GM23338 (cell line): ENCODE data around the gene LDLRAD2. TPM values are rescaled to one million over a fixed set of nuclear protein-coding genes. Genes with fewer than 3 reads are reported as not detected.

Source experiments
- ATAC-seq: fragments of 200-7000 bp; cut with Tn5 transposase; 3 replicates; pipeline ENCODE4 v1.9.1; 2020
- DNase-seq: peaks from one replicate; pipeline ENCODE4 v3.0.0-alpha.2; 2015; ENCODE audit warnings: low spot score
- H2AFZ ChIP-seq: fragments of 200-600 bp; sonication (generic); 2 replicates; pipeline ENCODE4 v1.8.0; 2016; ENCODE audit warnings: antibody characterized with exemption, mild to moderate bottlenecking, moderate library complexity
- H3F3A ChIP-seq: fragments of 200-600 bp; sonication (generic); replicated peaks from 2 replicates; pipeline ENCODE4 v1.8.0; 2017; ENCODE audit warnings: antibody characterized with exemption, mixed run types, low read depth
- H3K27ac ChIP-seq: fragments of 200-600 bp; sonication (generic); 2 replicates; pipeline ENCODE4 v1.6.1; 2016; ENCODE audit warnings: low read depth
- H3K27me3 ChIP-seq: fragments of 200-600 bp; sonication (generic); 2 replicates; pipeline ENCODE4 v1.8.0; 2016; ENCODE audit warnings: mild to moderate bottlenecking, mixed run types, moderate library complexity; ENCODE audit not compliant: insufficient read depth
- H3K36me3 ChIP-seq: fragments of 200-600 bp; sonication (generic); 2 replicates; pipeline ENCODE4 v1.8.0; 2016; ENCODE audit warnings: mild to moderate bottlenecking; ENCODE audit not compliant: insufficient read depth
- H3K4me1 ChIP-seq: fragments of 200-600 bp; sonication (generic); 2 replicates; pipeline ENCODE4 v1.8.0; 2016; ENCODE audit warnings: mild to moderate bottlenecking, moderate library complexity; ENCODE audit not compliant: insufficient read depth
- H3K4me2 ChIP-seq: fragments of 200-600 bp; sonication (generic); 2 replicates; pipeline ENCODE4 v1.7.1; 2017; ENCODE audit warnings: mixed run types
- H3K4me3 ChIP-seq: fragments of 200-600 bp; sonication (generic); 2 replicates; pipeline ENCODE4 v1.6.1; 2016; ENCODE audit warnings: mixed run types
- H3K79me2 ChIP-seq: fragments of 200-600 bp; sonication (generic); replicated peaks from 2 replicates; pipeline ENCODE4 v1.8.0; 2017; ENCODE audit warnings: mild to moderate bottlenecking; ENCODE audit not compliant: insufficient read depth
- H3K9me2 ChIP-seq: fragments of 200-600 bp; sonication (generic); 2 replicates; pipeline ENCODE4 v1.8.0; 2017; ENCODE audit not compliant: insufficient read depth
- H4K20me1 ChIP-seq: fragments of 200-600 bp; sonication (generic); replicated peaks from 2 replicates; pipeline ENCODE4 v1.8.0; 2017; ENCODE audit warnings: mild to moderate bottlenecking; ENCODE audit not compliant: insufficient read depth
- H3K27ac Mint-ChIP-seq: 2 replicates; pipeline ENCODE4 v1.8.0; 2020; ENCODE audit warnings: inconsistent platforms, mild to moderate bottlenecking, moderate library complexity, mixed read lengths
- H3K27me3 Mint-ChIP-seq: 3 replicates; pipeline ENCODE4 v1.8.0; 2022; ENCODE audit warnings: low read depth, mild to moderate bottlenecking, moderate library complexity, mixed read lengths, inconsistent platforms; ENCODE audit not compliant: insufficient read depth, poor library complexity
- H3K36me3 Mint-ChIP-seq: 3 replicates; pipeline ENCODE4 v1.8.0; 2021; ENCODE audit warnings: low read depth, mild to moderate bottlenecking, inconsistent platforms, moderate library complexity, mixed read lengths
- H3K4me1 Mint-ChIP-seq: 3 replicates; pipeline ENCODE4 v1.8.0; 2020; ENCODE audit warnings: mild to moderate bottlenecking, inconsistent platforms, mixed read lengths
- H3K4me3 Mint-ChIP-seq: 3 replicates; pipeline ENCODE4 v1.8.0; 2021; ENCODE audit warnings: moderate library complexity, mild to moderate bottlenecking, inconsistent platforms, mixed read lengths
- H3K9me3 Mint-ChIP-seq: 3 replicates; pipeline ENCODE4 v1.8.0; 2020; ENCODE audit warnings: moderate library complexity, mild to moderate bottlenecking, inconsistent platforms, mixed read lengths
- CREB1 ChIP-seq: fragments of 250-450 bp; sonication (Bioruptor Pico); IDR thresholded peaks from 2 replicates; pipeline ENCODE4 v1.5.0; 2020; ENCODE audit warnings: low read depth, mild to moderate bottlenecking, moderate library complexity
- CTCF ChIP-seq, 2 experiments: fragments of 200-600 bp in 1 of 2; sonication (generic) in 1 of 2; conservative IDR thresholded peaks; 2 replicates each; pipeline versions ENCODE4 v1.5.1 to v1.6.1; 2016 to 2017; ENCODE audit warnings: antibody characterized with exemption in 2 of 2, low read depth in 2 of 2, mild to moderate bottlenecking in 2 of 2, moderate library complexity in 1 of 2
- EZH2 ChIP-seq: fragments of 200-600 bp; sonication (generic); IDR thresholded peaks from one replicate; pipeline ENCODE4 v1.8.0; 2017; ENCODE audit warnings: antibody characterized with exemption, mild to moderate bottlenecking, low read depth; ENCODE audit not compliant: unreplicated experiment
- EZH2phosphoT487 ChIP-seq: fragments of 200-600 bp; sonication (generic); IDR thresholded peaks from one replicate; pipeline ENCODE4 v1.8.1; 2018; ENCODE audit warnings: antibody characterized with exemption; ENCODE audit not compliant: unreplicated experiment
- JUNB ChIP-seq: IDR thresholded peaks from one replicate; pipeline ENCODE4 v1.6.1; 2016; ENCODE audit warnings: antibody characterized with exemption; ENCODE audit not compliant: unreplicated experiment
- NANOG ChIP-seq: IDR thresholded peaks from 2 replicates; pipeline ENCODE4 v1.6.1; 2016; ENCODE audit warnings: antibody characterized with exemption, borderline replicate concordance
- POLR2AphosphoS5 ChIP-seq: IDR thresholded peaks from 2 replicates; pipeline ENCODE4 v1.6.1; 2016; ENCODE audit warnings: antibody characterized with exemption, low read depth
- STAT1 ChIP-seq: IDR thresholded peaks from one replicate; pipeline ENCODE4 v1.6.1; 2016; ENCODE audit warnings: antibody characterized with exemption; ENCODE audit not compliant: unreplicated experiment
- ZNF114 ChIP-seq: fragments of 250-450 bp; sonication (Bioruptor Pico); IDR thresholded peaks from 2 replicates; pipeline ENCODE4 v1.5.0; 2020; ENCODE audit warnings: mild to moderate bottlenecking, moderate library complexity
- ZNF331 ChIP-seq: fragments of 250-450 bp; sonication (Bioruptor Pico); IDR thresholded peaks from 2 replicates; pipeline ENCODE4 v1.5.0; 2020; ENCODE audit warnings: low read depth, mild to moderate bottlenecking, moderate library complexity
- ZNF462 ChIP-seq: fragments of 250-450 bp; sonication (Bioruptor Pico); IDR thresholded peaks from 2 replicates; pipeline ENCODE4 v1.5.0; 2020; ENCODE audit warnings: mild to moderate bottlenecking, moderate library complexity
- polyA plus RNA-seq: library from polyadenylated mRNA; unstranded; fragments of >200 nt; fragmentation: Nextera tagmentation; extraction: Ambion mirVana; gene quantifications from 2 replicates; pipeline ENCODE4 v1.2.1, GENCODE V29; 2016
- total RNA-seq: library from RNA; depleted of rRNA; stranded (reverse); fragments of >200 nt; shearing (Covaris generic); gene quantifications from 2 replicates; pipeline ENCODE4 v1.2.3, GENCODE V29; 2014
- TF ChIP-seq, protein P1 (sequence below): IDR thresholded peaks from 2 replicates; pipeline ENCODE4 v1.6.1; 2016; ENCODE audit warnings: antibody characterized with exemption
- TF ChIP-seq, protein P2 (sequence below): IDR thresholded peaks from one replicate; pipeline ENCODE4 v1.6.1; 2018; ENCODE audit warnings: antibody characterized with exemption; ENCODE audit not compliant: unreplicated experiment

LDLRAD2 gene
- total and polyA plus RNA-seq, 2 experiments from 2014 or later = 1.6 to 5.8 TPM

DNA sequence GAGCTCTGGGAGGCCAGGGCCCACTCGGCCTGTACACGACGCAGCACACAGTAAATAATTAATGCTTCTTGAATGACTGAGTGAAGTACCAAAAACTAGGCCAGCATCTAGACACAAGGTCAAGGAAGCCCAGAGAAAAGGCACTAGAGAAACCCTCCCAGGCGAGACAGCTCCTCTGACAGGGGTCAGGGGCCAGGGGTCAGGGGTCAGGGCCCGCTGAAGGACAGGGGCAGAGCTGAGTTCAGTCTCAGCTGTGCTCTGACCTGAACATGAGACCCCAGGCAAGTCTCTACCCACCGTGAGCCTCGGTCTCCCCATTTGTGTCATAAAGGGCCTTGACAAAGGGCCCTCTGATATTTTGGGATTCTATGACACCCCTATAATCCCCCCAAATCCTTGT lies 56.4 kb downstream of the LDLRAD2 start:
- Histone ChIP-seq H3F3A (no peaks in the 10 kb centered on the region), H3K4me1 (peaks cover 8% of the 10 kb centered on the region; the same call in 1 of the 2 replicates), H3K79me2 (no peaks in the 10 kb centered on the region), H3K27me3 (no peaks in the 10 kb centered on the region), H3K4me2 (no peak overlapping the region), H4K20me1 (0 out of 2 replicates have a peak, but pooled peaks cover 6% of the 10 kb centered on the region), H3K27ac (no peak overlapping the region), H2AFZ (no peak overlapping the region), H3K36me3 (peaks cover 6% of the 10 kb centered on the region), H3K9me2 (no peaks in the 10 kb centered on the region), H3K4me3 (no peak overlapping the region)
- peaks cover 21% of the 10 kb centered on the region for H3K4me1 Mint-ChIP-seq
- no peak overlapping the region for H3K27ac Mint-ChIP-seq
- DNase-seq = no peak
- TF ChIP-seq STAT1 = no peak
- TF ChIP-seq CTCF (conservative IDR thresholded peaks at IDR 0.05; ENCODE audit: low read depth in 2 of 2) = no peak
- no peak for TF ChIP-seq JUNB
- TF ChIP-seq ZNF462 (CRISPR knock-in tag) = no peak
- TF ChIP-seq EZH2phosphoT487 = no peak
- no peak for TF ChIP-seq POLR2AphosphoS5
- no peak for TF ChIP-seq ZNF331 (CRISPR knock-in tag)
- TF ChIP-seq NANOG = no peak
- no peak for TF ChIP-seq EZH2
- no peak for TF ChIP-seq ZNF114 (CRISPR knock-in tag)
- TF ChIP-seq, protein P1, sequence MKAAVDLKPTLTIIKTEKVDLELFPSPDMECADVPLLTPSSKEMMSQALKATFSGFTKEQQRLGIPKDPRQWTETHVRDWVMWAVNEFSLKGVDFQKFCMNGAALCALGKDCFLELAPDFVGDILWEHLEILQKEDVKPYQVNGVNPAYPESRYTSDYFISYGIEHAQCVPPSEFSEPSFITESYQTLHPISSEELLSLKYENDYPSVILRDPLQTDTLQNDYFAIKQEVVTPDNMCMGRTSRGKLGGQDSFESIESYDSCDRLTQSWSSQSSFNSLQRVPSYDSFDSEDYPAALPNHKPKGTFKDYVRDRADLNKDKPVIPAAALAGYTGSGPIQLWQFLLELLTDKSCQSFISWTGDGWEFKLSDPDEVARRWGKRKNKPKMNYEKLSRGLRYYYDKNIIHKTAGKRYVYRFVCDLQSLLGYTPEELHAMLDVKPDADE = no peak
- TF ChIP-seq, protein P2, sequence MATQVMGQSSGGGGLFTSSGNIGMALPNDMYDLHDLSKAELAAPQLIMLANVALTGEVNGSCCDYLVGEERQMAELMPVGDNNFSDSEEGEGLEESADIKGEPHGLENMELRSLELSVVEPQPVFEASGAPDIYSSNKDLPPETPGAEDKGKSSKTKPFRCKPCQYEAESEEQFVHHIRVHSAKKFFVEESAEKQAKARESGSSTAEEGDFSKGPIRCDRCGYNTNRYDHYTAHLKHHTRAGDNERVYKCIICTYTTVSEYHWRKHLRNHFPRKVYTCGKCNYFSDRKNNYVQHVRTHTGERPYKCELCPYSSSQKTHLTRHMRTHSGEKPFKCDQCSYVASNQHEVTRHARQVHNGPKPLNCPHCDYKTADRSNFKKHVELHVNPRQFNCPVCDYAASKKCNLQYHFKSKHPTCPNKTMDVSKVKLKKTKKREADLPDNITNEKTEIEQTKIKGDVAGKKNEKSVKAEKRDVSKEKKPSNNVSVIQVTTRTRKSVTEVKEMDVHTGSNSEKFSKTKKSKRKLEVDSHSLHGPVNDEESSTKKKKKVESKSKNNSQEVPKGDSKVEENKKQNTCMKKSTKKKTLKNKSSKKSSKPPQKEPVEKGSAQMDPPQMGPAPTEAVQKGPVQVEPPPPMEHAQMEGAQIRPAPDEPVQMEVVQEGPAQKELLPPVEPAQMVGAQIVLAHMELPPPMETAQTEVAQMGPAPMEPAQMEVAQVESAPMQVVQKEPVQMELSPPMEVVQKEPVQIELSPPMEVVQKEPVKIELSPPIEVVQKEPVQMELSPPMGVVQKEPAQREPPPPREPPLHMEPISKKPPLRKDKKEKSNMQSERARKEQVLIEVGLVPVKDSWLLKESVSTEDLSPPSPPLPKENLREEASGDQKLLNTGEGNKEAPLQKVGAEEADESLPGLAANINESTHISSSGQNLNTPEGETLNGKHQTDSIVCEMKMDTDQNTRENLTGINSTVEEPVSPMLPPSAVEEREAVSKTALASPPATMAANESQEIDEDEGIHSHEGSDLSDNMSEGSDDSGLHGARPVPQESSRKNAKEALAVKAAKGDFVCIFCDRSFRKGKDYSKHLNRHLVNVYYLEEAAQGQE = no peak
- no peak for TF ChIP-seq CREB1 (CRISPR knock-in tag)
- ATAC-seq = no peak
- no peak overlapping the region for H3K4me3 Mint-ChIP-seq
- peaks cover 30% of the 10 kb centered on the region for H3K36me3 Mint-ChIP-seq
- no peaks in the 10 kb centered on the region for H3K9me3 Mint-ChIP-seq
- H3K27me3 Mint-ChIP-seq = peaks cover 8% of the 10 kb centered on the region
